Stomach (tissue), 4 donors: ENCODE results near the gene LCP1.

ENCODE experiments used
- EP300 ChIP-seq: sonication (generic); formaldehyde crosslinking; IDR thresholded peaks from one replicate; pipeline ENCODE4 v1.6.1; 2017; ENCODE audit warnings: antibody characterized with exemption
- POLR2A ChIP-seq, 4 donors: fragments of 450-650 bp; IDR thresholded peaks; one replicate each; pipeline ENCODE4 v1.6.1; 2016; ENCODE audit warnings: antibody characterized with exemption in 4 of 4, control low read depth in 2 of 4, mild to moderate bottlenecking in 1 of 4, moderate library complexity in 1 of 4

DNA sequence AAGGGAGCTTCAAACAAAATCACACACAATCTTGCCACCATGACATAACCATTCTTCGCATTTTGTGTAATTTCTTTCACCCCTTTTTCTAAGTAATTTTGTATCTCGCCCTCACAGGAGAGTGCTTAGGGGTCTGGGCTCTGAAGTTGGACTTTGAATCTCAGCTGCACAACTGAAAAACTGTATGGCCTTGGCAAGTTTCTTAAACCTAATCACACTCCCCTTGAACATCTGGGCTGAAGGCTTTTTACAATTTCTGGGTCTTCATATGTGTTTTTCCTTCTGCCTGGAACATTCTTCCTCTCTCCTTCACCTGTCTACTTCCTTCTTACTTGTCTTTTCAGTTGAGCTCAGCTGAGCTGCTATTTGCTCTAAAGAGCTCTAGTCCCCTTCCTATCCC is 52.9 kb downstream of the LCP1 start:
- TF ChIP-seq POLR2A (IDR thresholded peaks at IDR 0.05) (no peak), EP300 (no peak)
